A549 (cell line): ENCODE data around the gene GSG1L. TPM values are rescaled to one million over a fixed set of nuclear protein-coding genes. Genes with fewer than 3 reads are reported as not detected.

Experiments used
- ATAC-seq, 2 experiments: fragments of 200-7000 bp in 1 of 2; fragments of >200 bp in 1 of 2; cut with Nextera tagmentation in 1 of 2; cut with Tn5 transposase in 1 of 2; 3 replicates each; pipeline versions ENCODE4 v1.8.0 to v1.9.1; 2018 to 2020; ENCODE audit warnings: mild to moderate bottlenecking in 1 of 2, moderate library complexity in 1 of 2
- CTCF ChIA-PET: fragments of 300-600 bp; sonication (Branson Sonifier 250); formaldehyde crosslinking; extraction: SDS; loops from one replicate; lab custom pipeline; 2021; ENCODE audit warnings: antibody characterized with exemption, inconsistent platforms; lab: Yijun Ruan, JAX
- POLR2A ChIA-PET: fragments of 350-600 bp; formaldehyde crosslinking; extraction: SDS; loops from one replicate; lab custom pipeline; 2021; ENCODE audit warnings: antibody characterized with exemption, inconsistent platforms; lab: Yijun Ruan, JAX
- DNase-seq, 2 experiments: peaks; one replicate each; pipeline versions ENCODE4 v3.0.0 to v3.0.0-alpha.2; 2011 to 2016; ENCODE audit warnings: low read depth in 1 of 2, low spot score in 1 of 2
- FAIRE-seq: peaks from 2 replicates; lab custom pipeline; 2011; peaks lifted over from hg19 to GRCh38; lab: Jason Lieb, UNC
- H3K27ac ChIP-seq, 2 experiments: fragments of >200 bp; sonication (Bioruptor Twin); formaldehyde crosslinking; 3 replicates each; pipeline ENCODE4 v1.5.1; 2016 to 2017
- H3K4me1 ChIP-seq: fragments of >200 bp; sonication (Bioruptor Twin); formaldehyde crosslinking; 3 replicates; pipeline ENCODE4 v1.6.1; 2016
- H3K4me2 ChIP-seq: fragments of >200 bp; sonication (Bioruptor Twin); formaldehyde crosslinking; 3 replicates; pipeline ENCODE4 v1.6.1; 2016
- H3K4me3 ChIP-seq: fragments of >200 bp; sonication (Bioruptor Twin); formaldehyde crosslinking; 3 replicates; pipeline ENCODE4 v1.5.1; 2016
- H3K9me3 ChIP-seq: fragments of >200 bp; sonication (Bioruptor Twin); formaldehyde crosslinking; 3 replicates; pipeline ENCODE4 v1.6.1; 2016
- ATOH8 ChIP-seq: fragments of 250-450 bp; sonication (Bioruptor Pico); IDR thresholded peaks from 2 replicates; pipeline ENCODE4 v1.5.0; 2020; ENCODE audit warnings: low read depth, mild to moderate bottlenecking, moderate library complexity
- CEBPB ChIP-seq, 2 experiments: fragments of >200 bp in 1 of 2; sonication (Bioruptor Twin) in 1 of 2; formaldehyde crosslinking in 1 of 2; IDR thresholded peaks; 2 replicates each; pipeline ENCODE4 v1.6.1; 2012 to 2016
- CHD2 ChIP-seq: fragments of 150-350 bp; IDR thresholded peaks from 2 replicates; pipeline ENCODE4 v1.6.1; 2014; ENCODE audit warnings: low read length; ENCODE audit not compliant: partially characterized antibody
- EHF ChIP-seq: fragments of 250-450 bp; sonication (Bioruptor Pico); IDR thresholded peaks from 2 replicates; pipeline ENCODE4 v1.5.0; 2020; ENCODE audit warnings: mild to moderate bottlenecking
- EP300 ChIP-seq, 2 experiments: fragments of >200 bp; sonication (Bioruptor Twin); formaldehyde crosslinking; IDR thresholded peaks; 2 replicates in 1 of 2; 3 replicates in 1 of 2; pipeline ENCODE4 v1.6.1; 2016 to 2017
- ESRRA ChIP-seq: fragments of 150-350 bp; IDR thresholded peaks from 2 replicates; pipeline ENCODE4 v1.6.1; 2014; ENCODE audit warnings: mild to moderate bottlenecking, low read length, borderline replicate concordance
- FOSL2 ChIP-seq, 2 experiments: fragments of 450-650 bp in 1 of 2; fragments of >200 bp in 1 of 2; sonication (Bioruptor Twin) in 1 of 2; formaldehyde crosslinking; IDR thresholded peaks; 2 replicates each; pipeline versions ENCODE4 v1.5.0 to v1.6.1; 2016 to 2020; ENCODE audit warnings: mild to moderate bottlenecking in 1 of 2, moderate library complexity in 1 of 2
- HDAC2 ChIP-seq: fragments of 200-600 bp; sonication (generic); IDR thresholded peaks from 2 replicates; pipeline ENCODE4 v1.6.1; 2016
- HEYL ChIP-seq: fragments of 250-450 bp; sonication (Bioruptor Pico); IDR thresholded peaks from 2 replicates; pipeline ENCODE4 v1.8.0; 2021; ENCODE audit warnings: mild to moderate bottlenecking, moderate library complexity
- HMGXB4 ChIP-seq: fragments of 250-450 bp; sonication (Bioruptor Pico); IDR thresholded peaks from 2 replicates; pipeline ENCODE4 v1.5.0; 2021; ENCODE audit warnings: mild to moderate bottlenecking, moderate library complexity, borderline replicate concordance
- JUN ChIP-seq, 2 experiments: fragments of >200 bp; sonication (Bioruptor Twin); formaldehyde crosslinking; IDR thresholded peaks; 2 replicates in 1 of 2; 3 replicates in 1 of 2; pipeline ENCODE4 v1.6.1; 2016 to 2017
- JUNB ChIP-seq: fragments of >200 bp; sonication (Bioruptor Twin); formaldehyde crosslinking; IDR thresholded peaks from 2 replicates; pipeline ENCODE4 v1.6.1; 2016
- KDM1A ChIP-seq: fragments of 200-600 bp; sonication (generic); IDR thresholded peaks from 2 replicates; pipeline ENCODE4 v1.6.1; 2016; ENCODE audit warnings: low read depth, mild to moderate bottlenecking
- KDM5A ChIP-seq: fragments of 200-600 bp; sonication (generic); IDR thresholded peaks from 2 replicates; pipeline ENCODE4 v1.6.1; 2016; ENCODE audit warnings: antibody characterized with exemption, mild to moderate bottlenecking
- MAZ ChIP-seq: fragments of 150-350 bp; IDR thresholded peaks from 2 replicates; pipeline ENCODE4 v1.6.1; 2014; ENCODE audit warnings: antibody characterized with exemption, low read depth, low read length, borderline replicate concordance
- MYC ChIP-seq: IDR thresholded peaks from 2 replicates; pipeline ENCODE4 v1.6.1; 2012; ENCODE audit warnings: mild to moderate bottlenecking, inconsistent platforms, low read length, improper control_type of control experiment, borderline replicate concordance
- NFE2L2 ChIP-seq: fragments of 150-350 bp; conservative IDR thresholded peaks from 2 replicates; pipeline ENCODE4 v1.6.1; 2014; ENCODE audit warnings: low read length
- POLR2A ChIP-seq: IDR thresholded peaks from 2 replicates; pipeline ENCODE4 v1.6.1; 2012; ENCODE audit warnings: mild to moderate bottlenecking, low read length
- RAD21 ChIP-seq, 2 experiments: fragments of >200 bp in 1 of 2; sonication (Bioruptor Twin) in 1 of 2; formaldehyde crosslinking in 1 of 2; IDR thresholded peaks in 1 of 2; conservative IDR thresholded peaks in 1 of 2; 2 replicates in 1 of 2; 3 replicates in 1 of 2; pipeline ENCODE4 v1.6.1; 2012 to 2018; ENCODE audit warnings: inconsistent platforms in 1 of 2
- REST ChIP-seq: fragments of 200-600 bp; sonication (generic); IDR thresholded peaks from 2 replicates; pipeline ENCODE4 v1.6.1; 2016; ENCODE audit warnings: antibody characterized with exemption, mild to moderate bottlenecking, moderate library complexity
- RNF2 ChIP-seq: fragments of 200-600 bp; sonication (generic); IDR thresholded peaks from 2 replicates; pipeline ENCODE4 v1.6.1; 2016; ENCODE audit warnings: low read depth, mild to moderate bottlenecking, antibody characterized with exemption, moderate library complexity, borderline replicate concordance
- SMC3 ChIP-seq: fragments of >200 bp; sonication (Bioruptor Twin); formaldehyde crosslinking; IDR thresholded peaks from 3 replicates; pipeline ENCODE4 v1.6.1; 2018; ENCODE audit warnings: inconsistent platforms
- WGBS: methylation state at CpG from one replicate; pipeline ENCODE4 v1.1.6; 2017; ENCODE audit errors: missing lambda C conversion rate; 5-methylcytosine and 5-hydroxymethylcytosine counted together
- polyA plus RNA-seq, 4 experiments: library from polyadenylated mRNA; depleted of rRNA in 3 of 4; stranded (reverse); fragments of >200 nt; fragmentation: RNase III in 1 of 4; extraction: RNeasy Plus Mini Kit Qiagen cat#74134 plus additional on column Dnase treatment in 1 of 4; gene quantifications; 2 replicates in 3 of 4; 3 replicates in 1 of 4; pipeline ENCODE4 v1.2.3, GENCODE V29; 2011 to 2017
- TF ChIP-seq, protein P1 (sequence below): fragments of >200 bp; sonication (Bioruptor Twin); formaldehyde crosslinking; IDR thresholded peaks from 2 replicates; pipeline ENCODE4 v1.6.1; 2016
- TF ChIP-seq, protein P2 (sequence below): IDR thresholded peaks from 2 replicates; pipeline ENCODE4 v1.6.1; 2012

GSG1L gene
- polyA plus RNA-seq, 2 of the 4 experiments (the other 2 are of a cell fraction): not detected

- peaks cover under 1% of the 10 kb centered on the region; the same call in 1 of the 3 replicates for H3K9me3 ChIP-seq
- FAIRE-seq: no peak
- no peak overlapping the region for H3K4me2 ChIP-seq
- POLR2A ChIA-PET: no interaction called here
- CTCF ChIA-PET: interaction anchor here (1.5 to 2.9 kb wide), 2 partner anchors 12 to 29 kb away, joined by 3 to 9 read pairs; no protein-coding TSS in a partner anchor
- 32% methylated on average over 10 of the region's 10 CpGs for WGBS
- no peak overlapping the region for H3K27ac ChIP-seq
- DNase-seq: no peak
- TF ChIP-seq RNF2: no peak
- TF ChIP-seq MAZ: no peak
- no peak for TF ChIP-seq RAD21 (conservative IDR thresholded peaks at IDR 0.05 in 1 of 2, IDR thresholded peaks at IDR 0.05 in 1 of 2)
- no peak for TF ChIP-seq EHF (CRISPR knock-in tag)
- TF ChIP-seq CEBPB (IDR thresholded peaks at IDR 0.05): no peak
- no peak for TF ChIP-seq ESRRA
- no peak for TF ChIP-seq HMGXB4 (CRISPR knock-in tag)
- no peak for TF ChIP-seq HDAC2
- no peak for TF ChIP-seq FOSL2 (IDR thresholded peaks at IDR 0.05)
- TF ChIP-seq FOSL2 (CRISPR knock-in tag; IDR thresholded peaks at IDR 0.05): no peak
- TF ChIP-seq, all 56 proteins: peak for 0
- no peak for ATAC-seq
- Histone ChIP-seq H3K4me1 (no peaks in the 10 kb centered on the region), H3K4me3 (no peak overlapping the region)
These were observed 21.9 kb downstream of the GSG1L start for GRCh38 chr16:28041615-28042014.

DNA sequence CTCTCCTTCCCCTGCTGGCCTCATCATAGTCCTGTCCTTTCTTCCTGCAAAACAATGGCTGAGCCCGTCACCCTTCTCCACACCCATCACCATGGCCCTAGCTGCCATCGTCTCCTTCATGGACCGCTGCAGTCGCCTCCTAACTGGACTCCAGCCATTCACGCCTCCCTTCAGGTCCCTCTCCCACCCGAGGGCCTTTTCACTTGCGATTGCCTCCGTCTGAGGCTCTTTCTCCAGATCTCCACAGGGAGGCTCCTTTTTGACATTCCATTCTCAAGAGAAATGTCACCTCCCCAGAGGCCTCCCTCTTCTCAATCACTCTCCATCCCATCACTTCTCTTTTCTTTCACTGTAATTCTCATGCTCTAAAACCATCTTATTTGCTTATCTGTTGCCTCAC lies 23.5 kb downstream of the GSG1L start:
- CTCF ChIA-PET: no interaction called here
- no peak for FAIRE-seq
- TF ChIP-seq JUN (IDR thresholded peaks at IDR 0.05) (no peak), HDAC2 (no peak), KDM1A (no peak), MYC (no peak), NFE2L2 (no peak), ATOH8 (CRISPR knock-in tag) (no peak), SMC3 (no peak), CHD2 (no peak), EP300 (IDR thresholded peaks at IDR 0.05) (no peak), POLR2A (no peak), HEYL (no peak), RNF2 (no peak), KDM5A (no peak), MAZ (no peak), EHF (CRISPR knock-in tag) (no peak), REST (no peak), JUNB (no peak)
- TF ChIP-seq, protein P1, sequence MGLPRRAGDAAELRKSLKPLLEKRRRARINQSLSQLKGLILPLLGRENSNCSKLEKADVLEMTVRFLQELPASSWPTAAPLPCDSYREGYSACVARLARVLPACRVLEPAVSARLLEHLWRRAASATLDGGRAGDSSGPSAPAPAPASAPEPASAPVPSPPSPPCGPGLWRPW: no peak
- TF ChIP-seq, protein P2, sequence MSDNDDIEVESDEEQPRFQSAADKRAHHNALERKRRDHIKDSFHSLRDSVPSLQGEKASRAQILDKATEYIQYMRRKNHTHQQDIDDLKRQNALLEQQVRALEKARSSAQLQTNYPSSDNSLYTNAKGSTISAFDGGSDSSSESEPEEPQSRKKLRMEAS: no peak
- Histone ChIP-seq H3K27ac (no peak overlapping the region), H3K4me1 (no peaks in the 10 kb centered on the region), H3K9me3 (no peaks in the 10 kb centered on the region), H3K4me2 (no peak overlapping the region), H3K4me3 (no peak overlapping the region)
- no peak for DNase-seq
- WGBS: 30% methylated on average over 8 of the region's 8 CpGs
- ATAC-seq: no peak
- POLR2A ChIA-PET: no interaction called here
